Nephron progenitor cell (in vitro differentiated cells): ENCODE data around the gene SYCP2L.
"Not testable (repeated sequence)": the region's sequence is repeated elsewhere in the genome, so short reads cannot be mapped to it uniquely, and the experiment has no call there.

Source experiments
- DNase-seq: peaks from one replicate; pipeline ENCODE4 v3.0.0; 2021
- H3K27ac Mint-ChIP-seq: 2 replicates; pipeline ENCODE4 v1.8.0; 2021; ENCODE audit warnings: mild to moderate bottlenecking, moderate library complexity, mixed read lengths
- H3K27me3 Mint-ChIP-seq: 2 replicates; pipeline ENCODE4 v1.8.0; 2021; ENCODE audit warnings: mild to moderate bottlenecking, low read depth, mixed read lengths; ENCODE audit not compliant: poor library complexity
- H3K36me3 Mint-ChIP-seq: 2 replicates; pipeline ENCODE4 v1.8.0; 2021; ENCODE audit warnings: low read depth, mixed read lengths
- H3K4me1 Mint-ChIP-seq: 2 replicates; pipeline ENCODE4 v1.8.0; 2021; ENCODE audit warnings: mixed read lengths
- H3K4me3 Mint-ChIP-seq: 2 replicates; pipeline ENCODE4 v1.8.0; 2021; ENCODE audit warnings: mild to moderate bottlenecking, moderate library complexity, mixed read lengths
- H3K9me3 Mint-ChIP-seq: 2 replicates; pipeline ENCODE4 v1.8.0; 2021; ENCODE audit warnings: mild to moderate bottlenecking, moderate library complexity, mixed read lengths
- TF ChIP-seq, protein P1 (sequence below): fragments of 200-600 bp; sonication (generic); IDR thresholded peaks from 2 replicates; pipeline ENCODE4 v1.5.0; 2021; ENCODE audit warnings: antibody characterized with exemption

SYCP2L gene

DNA sequence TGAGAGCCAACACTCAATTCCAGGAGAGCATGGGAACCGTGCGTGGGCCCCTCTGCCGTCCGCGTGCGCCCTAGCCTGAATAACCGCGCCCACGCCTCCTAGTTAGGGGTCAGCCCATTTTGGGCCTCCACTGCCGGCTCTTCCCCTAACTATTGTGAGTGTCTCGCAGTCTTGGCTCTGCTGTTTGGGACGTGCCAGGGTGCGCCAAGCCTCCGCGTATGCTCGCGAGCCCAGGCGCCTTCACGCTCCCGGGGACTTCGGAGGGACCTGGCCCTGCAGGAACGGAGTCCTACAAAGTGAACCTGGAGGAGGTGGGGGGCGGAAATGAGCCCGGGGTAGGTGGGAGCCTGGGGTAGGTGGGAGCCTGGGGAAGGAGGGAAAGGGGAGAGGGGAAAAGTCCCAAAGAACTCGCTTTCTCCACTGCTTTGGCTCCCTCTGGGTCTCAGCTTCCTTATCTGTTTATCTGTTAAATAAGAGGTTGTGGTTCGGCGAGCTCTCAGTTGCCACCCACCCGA is 4.1 kb upstream of the SYCP2L start:
- peaks cover 4% of the 10 kb centered on the region for H3K4me1 Mint-ChIP-seq
- peaks cover 12% of the 10 kb centered on the region for H3K9me3 Mint-ChIP-seq
- H3K4me3 Mint-ChIP-seq: peak overlapping the region; percentile 54
- H3K36me3 Mint-ChIP-seq: no peaks in the 10 kb centered on the region
- peaks cover 99% of the 10 kb centered on the region for H3K27me3 Mint-ChIP-seq
- TF ChIP-seq, protein P1, sequence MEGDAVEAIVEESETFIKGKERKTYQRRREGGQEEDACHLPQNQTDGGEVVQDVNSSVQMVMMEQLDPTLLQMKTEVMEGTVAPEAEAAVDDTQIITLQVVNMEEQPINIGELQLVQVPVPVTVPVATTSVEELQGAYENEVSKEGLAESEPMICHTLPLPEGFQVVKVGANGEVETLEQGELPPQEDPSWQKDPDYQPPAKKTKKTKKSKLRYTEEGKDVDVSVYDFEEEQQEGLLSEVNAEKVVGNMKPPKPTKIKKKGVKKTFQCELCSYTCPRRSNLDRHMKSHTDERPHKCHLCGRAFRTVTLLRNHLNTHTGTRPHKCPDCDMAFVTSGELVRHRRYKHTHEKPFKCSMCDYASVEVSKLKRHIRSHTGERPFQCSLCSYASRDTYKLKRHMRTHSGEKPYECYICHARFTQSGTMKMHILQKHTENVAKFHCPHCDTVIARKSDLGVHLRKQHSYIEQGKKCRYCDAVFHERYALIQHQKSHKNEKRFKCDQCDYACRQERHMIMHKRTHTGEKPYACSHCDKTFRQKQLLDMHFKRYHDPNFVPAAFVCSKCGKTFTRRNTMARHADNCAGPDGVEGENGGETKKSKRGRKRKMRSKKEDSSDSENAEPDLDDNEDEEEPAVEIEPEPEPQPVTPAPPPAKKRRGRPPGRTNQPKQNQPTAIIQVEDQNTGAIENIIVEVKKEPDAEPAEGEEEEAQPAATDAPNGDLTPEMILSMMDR: no peak
- peak; percentile 24 for DNase-seq
- no peak overlapping the region for H3K27ac Mint-ChIP-seq

DNA sequence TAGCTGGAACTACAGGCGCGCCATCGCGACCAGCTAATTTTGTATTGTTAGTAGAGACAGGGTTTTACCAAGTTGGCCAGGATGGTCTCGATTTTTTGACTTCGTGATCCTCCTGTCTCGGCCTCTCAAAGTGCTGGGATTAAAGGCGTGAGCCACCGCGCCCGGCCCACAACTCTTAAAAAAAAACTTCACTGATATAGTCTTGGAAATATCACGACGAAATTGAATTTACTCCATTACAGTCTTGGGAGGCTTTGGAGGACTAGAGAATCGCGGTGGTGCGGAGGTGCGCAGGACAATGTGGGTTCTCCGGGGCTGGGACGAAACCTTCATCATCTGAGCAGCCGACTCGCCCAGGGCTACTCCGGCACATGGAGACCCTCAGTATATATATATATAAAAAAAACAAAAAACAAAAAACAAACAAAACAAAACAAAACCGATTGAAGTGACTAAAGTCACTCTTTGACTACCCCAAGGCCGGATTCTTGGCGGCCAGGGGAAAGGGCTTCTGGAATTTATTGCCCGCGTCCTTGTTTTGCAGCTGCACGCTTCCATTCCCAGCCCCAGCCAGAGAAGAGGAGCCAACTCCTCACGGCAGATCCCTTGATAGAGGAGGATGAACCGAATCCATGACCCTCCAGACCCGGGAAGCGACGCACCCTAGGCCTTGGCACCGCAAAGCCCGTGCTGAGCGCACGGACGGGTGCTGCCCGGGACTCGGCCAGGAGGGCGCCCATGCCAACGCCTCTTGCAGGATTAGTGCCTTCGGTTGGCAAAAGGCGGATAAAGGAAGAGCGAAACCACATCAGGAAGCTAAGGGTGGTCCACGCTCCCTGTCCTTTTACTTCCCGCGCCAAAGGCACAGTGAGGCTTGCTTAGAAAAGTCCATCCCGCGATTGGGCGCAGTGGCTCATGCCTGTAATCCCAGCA is 3.3 kb upstream of the SYCP2L start:
- Mint-ChIP-seq H3K9me3 (peaks cover 12% of the 10 kb centered on the region), H3K27ac (no peak overlapping the region), H3K36me3 (peaks cover 4% of the 10 kb centered on the region), H3K4me3 (no peak overlapping the region), H3K4me1 (peaks cover 5% of the 10 kb centered on the region), H3K27me3 (peaks cover 98% of the 10 kb centered on the region)
- DNase-seq: no peak
- TF ChIP-seq, protein P1: no peak

DNA sequence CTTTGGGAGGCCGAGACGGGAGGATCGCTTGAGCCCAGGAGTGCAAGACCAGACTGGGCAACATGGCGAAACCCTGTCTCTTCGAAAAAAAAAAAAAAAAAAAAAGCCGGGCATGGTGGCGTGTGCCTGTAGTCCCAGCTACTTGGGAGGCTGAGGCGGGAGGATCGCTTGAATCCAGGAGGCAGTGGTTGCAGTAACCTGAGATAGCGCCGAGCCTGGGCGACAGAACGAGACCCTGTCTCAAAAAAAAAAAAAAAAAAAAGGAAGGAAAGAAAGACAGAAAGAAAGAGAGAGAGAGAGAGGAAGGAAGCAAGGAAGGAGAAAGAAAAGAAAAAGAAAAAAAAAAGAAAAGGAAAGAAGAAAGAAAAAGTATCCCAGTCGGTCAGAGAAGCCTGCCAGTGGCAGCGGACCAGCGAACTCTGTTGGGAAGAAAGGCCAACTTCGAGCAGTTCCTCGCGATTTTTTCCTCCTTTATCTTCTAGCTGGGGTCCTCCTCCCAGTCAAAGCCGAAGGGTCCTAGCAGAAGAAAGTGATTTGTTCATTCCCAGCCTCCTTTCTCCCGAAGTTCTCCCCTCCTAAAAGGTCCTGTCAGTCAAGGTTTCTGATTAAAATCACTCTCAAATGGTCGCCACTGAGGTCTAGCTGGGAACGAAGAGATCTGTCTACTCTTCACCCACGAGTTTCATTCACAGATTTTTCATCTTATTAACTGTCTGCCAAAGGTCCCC is 2.4 kb upstream of the SYCP2L start:
- no peak overlapping the region for H3K4me3 Mint-ChIP-seq
- peaks cover 5% of the 10 kb centered on the region for H3K4me1 Mint-ChIP-seq
- no peak overlapping the region for H3K27ac Mint-ChIP-seq
- H3K36me3 Mint-ChIP-seq: peaks cover 10% of the 10 kb centered on the region
- TF ChIP-seq, protein P1: no peak
- H3K27me3 Mint-ChIP-seq: peaks cover 93% of the 10 kb centered on the region
- H3K9me3 Mint-ChIP-seq: peaks cover 16% of the 10 kb centered on the region
- DNase-seq: no peak

DNA sequence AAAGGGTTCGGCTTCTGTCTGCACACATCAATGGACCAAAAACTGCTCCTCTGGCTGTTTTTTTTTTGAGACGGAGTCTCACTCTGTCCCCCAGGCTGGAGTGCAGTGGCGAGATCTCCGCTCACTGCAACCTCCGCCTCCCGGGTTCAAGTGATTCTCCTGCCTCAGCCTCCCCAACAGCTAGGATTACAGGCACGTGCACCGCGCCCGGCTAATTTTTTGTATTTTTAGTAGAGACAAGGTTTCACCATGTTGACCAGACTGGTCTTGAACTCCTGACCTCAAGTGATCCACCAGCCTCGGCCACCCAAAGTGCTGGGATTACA is 524 bp upstream of the SYCP2L start:
- Mint-ChIP-seq H3K4me3 (peak overlapping the region; percentile 96), H3K36me3 (peaks cover 25% of the 10 kb centered on the region), H3K27me3 (peaks cover 77% of the 10 kb centered on the region), H3K9me3 (peaks cover 32% of the 10 kb centered on the region)
- DNase-seq, H3K27ac Mint-ChIP-seq, H3K4me1 Mint-ChIP-seq: not testable (repeated sequence)

DNA sequence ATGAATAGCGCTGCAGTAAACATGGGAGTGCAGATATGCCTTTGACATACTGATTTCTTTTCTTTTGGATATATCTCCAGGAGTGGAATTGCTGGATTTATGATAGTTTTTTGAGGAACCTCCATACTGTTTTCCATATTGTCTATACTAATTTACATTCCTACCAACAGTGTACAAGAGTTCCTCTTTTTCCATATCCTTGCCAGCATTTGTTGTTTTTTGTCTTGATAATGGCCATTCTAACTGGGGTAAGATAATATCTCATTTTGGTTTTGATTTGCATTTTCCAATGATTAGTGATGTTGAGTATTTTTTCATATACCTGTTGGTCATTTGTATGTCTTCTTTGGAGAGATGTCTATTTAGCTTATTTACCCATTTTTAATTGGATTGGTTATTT is 3.3 kb downstream of the SYCP2L start:
- H3K36me3 Mint-ChIP-seq: peaks cover 40% of the 10 kb centered on the region
- H3K9me3 Mint-ChIP-seq: peaks cover 20% of the 10 kb centered on the region
- no peak overlapping the region for H3K27ac Mint-ChIP-seq
- H3K4me3 Mint-ChIP-seq: no peak overlapping the region
- H3K4me1 Mint-ChIP-seq: peaks cover 5% of the 10 kb centered on the region
- H3K27me3 Mint-ChIP-seq: peaks cover 38% of the 10 kb centered on the region
- DNase-seq: no peak
- TF ChIP-seq, protein P1: no peak

DNA sequence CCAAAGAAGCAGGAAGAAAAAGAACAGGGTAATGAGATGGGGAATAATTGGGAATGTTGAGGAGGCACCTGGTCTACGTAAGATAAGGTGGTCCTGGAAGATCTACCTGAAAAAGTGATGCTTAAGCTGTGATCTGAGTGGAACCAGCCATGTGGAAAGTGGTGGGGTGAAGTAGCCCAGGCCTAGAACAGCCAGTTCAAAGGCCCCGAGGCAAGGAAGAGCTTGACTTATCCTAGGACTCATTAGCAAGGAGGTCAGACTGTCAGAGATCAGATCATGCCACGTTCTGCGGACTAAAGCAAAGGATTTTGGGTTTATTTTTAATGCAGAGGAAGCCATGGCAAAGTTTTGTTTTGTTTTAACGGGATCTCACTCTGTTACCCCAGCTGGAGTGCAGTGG is 5.1 kb downstream of the SYCP2L start:
- no peak overlapping the region for H3K27ac Mint-ChIP-seq
- H3K27me3 Mint-ChIP-seq: peaks cover 20% of the 10 kb centered on the region

More for the DNA sequence above, 5.1 kb downstream of the SYCP2L start:
- Mint-ChIP-seq H3K9me3 (peaks cover 20% of the 10 kb centered on the region), H3K4me1 (peaks cover 5% of the 10 kb centered on the region), H3K36me3 (peaks cover 44% of the 10 kb centered on the region), H3K4me3 (no peak overlapping the region)
- TF ChIP-seq, protein P1: no peak
- DNase-seq: no peak
